Ovary (tissue), 9 donors: ENCODE measurements around the gene ISOC1. TPM values are rescaled to one million over a fixed set of nuclear protein-coding genes. Genes with fewer than 3 reads are reported as not detected.

Experiments used
- DNase-seq, 5 donors: peaks; one replicate each; pipeline ENCODE4 v3.0.0-alpha.2; 2019 to 2020
- H3K27ac ChIP-seq, 2 donors: fragments of 200-600 bp; one replicate each; pipeline versions ENCODE4 v1.5.1 to v1.8.0; 2019 to 2022
- H3K27me3 ChIP-seq: fragments of 200-600 bp; one replicate; pipeline ENCODE4 v1.8.0; 2022
- H3K36me3 ChIP-seq: fragments of 200-600 bp; sonication (generic); one replicate; pipeline ENCODE4 v1.5.1; 2019
- H3K4me1 ChIP-seq: one replicate; pipeline ENCODE4 v1.8.1; 2013; ENCODE audit warnings: mild to moderate bottlenecking, moderate library complexity; ENCODE audit not compliant: insufficient read depth
- H3K4me3 ChIP-seq: fragments of 200-600 bp; sonication (generic); one replicate; pipeline ENCODE4 v1.5.1; 2017
- H3K9me3 ChIP-seq, 2 donors: fragments of 200-600 bp in 1 of 2; sonication (generic) in 1 of 2; one replicate each; pipeline versions ENCODE4 v1.5.1 to v1.8.1; 2013 to 2019; ENCODE audit warnings: mild to moderate bottlenecking in 1 of 2, moderate library complexity in 1 of 2
- EP300 ChIP-seq: sonication (generic); formaldehyde crosslinking; IDR thresholded peaks from one replicate; pipeline ENCODE4 v1.6.1; 2017; ENCODE audit warnings: antibody characterized with exemption
- POLR2A ChIP-seq: fragments of 450-650 bp; IDR thresholded peaks from one replicate; pipeline ENCODE4 v1.6.1; 2017; ENCODE audit warnings: antibody characterized with exemption, mild to moderate bottlenecking, moderate library complexity
- WGBS, 3 donors: extraction: QIAGEN DNeasy Blood & Tissue Kit in 1 of 3; methylation state at CpG; one replicate each; pipeline versions ENCODE4 v1.1.5 to v1.1.7; 2013 to 2017; 5-methylcytosine and 5-hydroxymethylcytosine counted together
- intact Hi-C, 4 donors: fragments of 100-400 bp; cut with DNase I; formaldehyde crosslinking; loops; one replicate each; pipeline versions ENCODE4 v1.11.0 to v1.15.1; 2022 to 2023
- polyA plus RNA-seq, 2 donors: library from polyadenylated mRNA; stranded (reverse); fragments of 200-250 nt in 1 of 2; fragments of 350-450 nt in 1 of 2; fragmentation: Illumina TruSeq in 1 of 2; extraction: RNeasy Lipid Tissue Mini Kit (QIAGEN cat#74804) in 1 of 2; gene quantifications; one replicate each; pipeline ENCODE4 v1.2.3, GENCODE V29; 2013 to 2014
- total RNA-seq, 7 donors: library from RNA; depleted of rRNA in 2 of 7; stranded (reverse); fragments of >200 nt in 2 of 7; fragmentation: NEBNext Ultra II Directional in 3 of 7; extraction: Animal tissue kit (Norgen Biotek cat#: 25700) in 3 of 7; gene quantifications; one replicate each; pipeline versions ENCODE4 v1.1.0 to v1.2.4, GENCODE V29; 2016 to 2023
- TF ChIP-seq, protein P1 (sequence below), 3 donors: fragments of 450-650 bp in 2 of 3; fragments of 200-600 bp in 1 of 3; IDR thresholded peaks; one replicate each; pipeline versions ENCODE4 v1.5.1 to v1.8.0; 2016 to 2022; ENCODE audit warnings: antibody characterized with exemption in 3 of 3, mild to moderate bottlenecking in 1 of 3
- donor health status: DM: no; HTN: no; CAD: no; lungs with moderate emphysema.
- donor health status: DM: no; HTN: no; CAD: no.
- donor health status: Bipolar disorder and iron deficiency.
- donor health status: DM: yes; HTN: yes; CAD: no.
- donor health status: DM: no; HTN: no; CAD: no.
- donor health status: DM: yes; HTN: yes; CAD: no.

The ISOC1 gene
- total and polyA plus RNA-seq, 9 donors = 19.1 to 98.0 (median 27.3) TPM

DNA sequence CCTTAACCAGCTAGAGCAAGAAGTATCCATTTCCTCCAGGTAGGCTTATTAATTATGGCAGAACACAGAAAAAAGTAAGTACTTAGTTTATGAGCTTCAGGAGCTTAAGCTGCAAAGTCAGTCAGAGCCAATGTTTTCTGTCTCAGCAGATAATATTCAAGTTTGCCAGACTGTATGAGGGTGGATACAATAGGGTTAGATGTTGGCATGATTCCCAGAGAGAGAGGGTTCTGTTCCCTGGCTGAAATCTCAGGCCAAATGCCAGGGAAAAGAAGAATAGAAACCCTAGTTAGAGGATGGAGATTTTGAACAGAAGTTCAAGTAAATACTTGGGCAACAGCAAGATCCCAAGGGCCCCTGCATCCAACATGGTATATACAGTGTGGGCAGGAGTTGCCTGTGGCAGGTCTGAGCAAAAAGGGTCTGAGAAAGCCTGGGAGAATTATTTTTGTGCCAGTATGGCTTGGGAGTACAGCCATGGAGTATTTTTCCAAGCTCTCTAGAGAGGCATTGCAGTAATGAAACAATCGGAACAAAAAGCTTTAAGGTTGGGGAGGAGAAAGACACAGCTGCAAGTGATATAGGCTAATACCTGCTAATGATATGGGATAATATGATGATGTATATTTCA, 31.0 kb upstream of the ISOC1 start:
- no peak overlapping the region for H3K4me3 ChIP-seq
- 45 to 70% (median 69%) methylated on average over 1 of the region's 1 CpG for WGBS, 3 donors
- H3K27me3 ChIP-seq = no peaks in the 10 kb centered on the region
- H3K36me3 ChIP-seq = no peaks in the 10 kb centered on the region
- intact Hi-C loops = no loop called here
- H3K27ac ChIP-seq = no peak overlapping the region
- no peaks in the 10 kb centered on the region for H3K4me1 ChIP-seq
- TF ChIP-seq, protein P1, sequence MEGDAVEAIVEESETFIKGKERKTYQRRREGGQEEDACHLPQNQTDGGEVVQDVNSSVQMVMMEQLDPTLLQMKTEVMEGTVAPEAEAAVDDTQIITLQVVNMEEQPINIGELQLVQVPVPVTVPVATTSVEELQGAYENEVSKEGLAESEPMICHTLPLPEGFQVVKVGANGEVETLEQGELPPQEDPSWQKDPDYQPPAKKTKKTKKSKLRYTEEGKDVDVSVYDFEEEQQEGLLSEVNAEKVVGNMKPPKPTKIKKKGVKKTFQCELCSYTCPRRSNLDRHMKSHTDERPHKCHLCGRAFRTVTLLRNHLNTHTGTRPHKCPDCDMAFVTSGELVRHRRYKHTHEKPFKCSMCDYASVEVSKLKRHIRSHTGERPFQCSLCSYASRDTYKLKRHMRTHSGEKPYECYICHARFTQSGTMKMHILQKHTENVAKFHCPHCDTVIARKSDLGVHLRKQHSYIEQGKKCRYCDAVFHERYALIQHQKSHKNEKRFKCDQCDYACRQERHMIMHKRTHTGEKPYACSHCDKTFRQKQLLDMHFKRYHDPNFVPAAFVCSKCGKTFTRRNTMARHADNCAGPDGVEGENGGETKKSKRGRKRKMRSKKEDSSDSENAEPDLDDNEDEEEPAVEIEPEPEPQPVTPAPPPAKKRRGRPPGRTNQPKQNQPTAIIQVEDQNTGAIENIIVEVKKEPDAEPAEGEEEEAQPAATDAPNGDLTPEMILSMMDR (IDR thresholded peaks at IDR 0.05) = no peak
- TF ChIP-seq POLR2A = no peak
- no peak for TF ChIP-seq EP300
- no peak for DNase-seq
- H3K9me3 ChIP-seq = no peaks in the 10 kb centered on the region

DNA sequence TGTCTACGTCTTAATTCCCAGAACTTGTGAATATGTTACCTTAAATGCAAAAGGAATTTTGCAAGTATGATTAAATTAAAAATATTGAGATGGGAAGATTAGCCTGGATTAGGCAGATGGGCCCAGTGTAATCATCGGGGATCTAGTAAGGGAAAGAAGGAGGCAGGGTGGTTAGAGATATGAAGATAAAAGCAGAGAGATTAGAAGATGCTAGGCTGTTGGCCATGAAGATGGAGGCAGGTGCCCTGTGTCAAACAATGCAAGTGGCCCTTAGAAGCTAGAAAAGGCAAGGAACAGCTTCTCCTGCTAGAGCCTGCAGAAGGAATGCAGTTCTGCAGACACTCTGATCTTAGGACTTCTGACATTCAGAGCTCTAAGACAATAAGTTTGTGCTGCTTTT, 28.8 kb upstream of the ISOC1 start:
- intact Hi-C loops = no loop called here
- WGBS, 3 donors = 93 to 97% (median 95%) methylated on average over 2 of the region's 2 CpGs
- Histone ChIP-seq H3K27ac (no peak overlapping the region), H3K9me3 (no peaks in the 10 kb centered on the region), H3K4me1 (no peaks in the 10 kb centered on the region), H3K36me3 (no peaks in the 10 kb centered on the region), H3K4me3 (no peak overlapping the region), H3K27me3 (no peaks in the 10 kb centered on the region)
- TF ChIP-seq EP300 (no peak), POLR2A (no peak)
- TF ChIP-seq, protein P1 (IDR thresholded peaks at IDR 0.05) = no peak
- DNase-seq = no peak

DNA sequence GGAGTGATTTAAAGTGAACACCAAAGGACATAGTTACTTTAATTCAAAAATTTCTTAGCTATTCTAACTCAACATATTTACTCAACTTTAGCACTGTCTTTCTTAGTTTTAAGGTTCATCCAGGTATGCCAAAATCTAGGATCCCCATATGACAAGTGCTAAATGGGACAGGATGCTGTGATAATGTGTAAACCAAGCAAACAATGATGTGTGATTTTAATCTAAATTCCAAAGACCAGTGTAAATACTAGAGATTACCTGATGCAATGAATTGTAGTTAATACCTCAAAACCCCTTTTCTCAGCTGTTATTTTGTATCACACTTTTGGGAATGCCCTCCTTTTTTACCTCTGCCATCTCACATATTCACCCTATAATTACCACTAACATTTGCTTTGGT, 26.8 kb upstream of the ISOC1 start:
- Histone ChIP-seq H3K27me3 (no peaks in the 10 kb centered on the region), H3K27ac (no peak overlapping the region), H3K4me1 (no peaks in the 10 kb centered on the region), H3K36me3 (no peaks in the 10 kb centered on the region), H3K4me3 (no peak overlapping the region), H3K9me3 (no peaks in the 10 kb centered on the region)
- no peak for TF ChIP-seq EP300
- no peak for TF ChIP-seq POLR2A
- TF ChIP-seq, protein P1 (IDR thresholded peaks at IDR 0.05) = no peak
- DNase-seq = no peak
- intact Hi-C loops = no loop called here

DNA sequence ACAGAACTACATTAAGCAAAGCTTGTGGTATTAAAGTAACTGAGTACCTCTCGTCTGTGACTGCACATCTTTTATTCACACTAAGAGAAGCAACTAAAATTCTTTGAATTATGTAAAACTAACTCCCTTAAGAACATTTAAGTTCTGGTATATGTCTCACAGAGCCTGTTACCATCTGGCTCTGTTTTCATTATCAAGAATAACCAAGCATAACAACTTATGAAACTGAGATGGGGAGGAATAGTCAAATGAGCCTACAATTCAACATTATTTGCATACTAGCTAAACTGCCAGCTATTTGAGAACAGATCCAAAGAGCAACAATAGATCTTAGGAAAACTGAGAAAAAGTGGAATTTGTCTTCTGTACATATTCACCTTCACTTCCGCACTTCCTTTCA, 25.3 kb upstream of the ISOC1 start:
- no peak overlapping the region for H3K27ac ChIP-seq
- intact Hi-C loops = no loop called here
- WGBS, 3 donors = 39 to 65% (median 62%) methylated on average over 2 of the region's 2 CpGs

More for the DNA sequence above, 25.3 kb upstream of the ISOC1 start:
- no peaks in the 10 kb centered on the region for H3K36me3 ChIP-seq
- DNase-seq = no peak
- H3K27me3 ChIP-seq = no peaks in the 10 kb centered on the region
- no peaks in the 10 kb centered on the region for H3K9me3 ChIP-seq
- H3K4me3 ChIP-seq = no peak overlapping the region
- H3K4me1 ChIP-seq = no peaks in the 10 kb centered on the region
- TF ChIP-seq, protein P1 (IDR thresholded peaks at IDR 0.05) = no peak
